GM19328 (cell line): ENCODE measurements around the gene FBP1.
"Not testable (repeated sequence)": the region's sequence is repeated elsewhere in the genome, so short reads cannot be mapped to it uniquely, and the experiment has no call there.

ENCODE experiments used
- ATAC-seq: cut with Tn5 transposase; IDR thresholded peaks from one replicate; pipeline ENCODE4 v1.9.1; 2021; ENCODE audit warnings: mild to moderate bottlenecking, moderate library complexity; ENCODE audit not compliant: unreplicated experiment

The FBP1 gene

GRCh38 chr9:94584555-94584954, 54.8 kb downstream of the FBP1 start:
- ATAC-seq = no peak

- no peak for ATAC-seq
Measured at GRCh38 chr9:94581728-94582127, 57.6 kb downstream of the FBP1 start.

DNA sequence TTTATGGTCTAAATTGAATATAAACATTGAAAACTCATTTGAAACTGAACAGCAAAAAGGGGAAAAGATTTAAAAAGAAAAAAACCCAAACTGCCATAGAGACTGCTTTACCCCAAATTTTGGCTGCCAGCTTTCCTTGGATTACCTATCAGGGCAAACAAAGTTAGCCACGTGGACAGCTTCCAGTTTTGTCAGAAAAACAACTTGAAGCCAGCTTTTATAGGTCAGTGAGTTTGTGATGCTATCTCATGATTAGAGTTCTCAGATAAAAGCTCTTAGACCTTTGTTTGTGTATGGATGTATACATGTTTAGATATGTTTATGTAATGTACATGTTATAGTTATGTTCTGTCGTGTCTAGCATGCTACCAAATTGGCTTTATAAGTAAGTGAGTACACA, 61.7 kb downstream of the FBP1 start:
- ATAC-seq = no peak

DNA sequence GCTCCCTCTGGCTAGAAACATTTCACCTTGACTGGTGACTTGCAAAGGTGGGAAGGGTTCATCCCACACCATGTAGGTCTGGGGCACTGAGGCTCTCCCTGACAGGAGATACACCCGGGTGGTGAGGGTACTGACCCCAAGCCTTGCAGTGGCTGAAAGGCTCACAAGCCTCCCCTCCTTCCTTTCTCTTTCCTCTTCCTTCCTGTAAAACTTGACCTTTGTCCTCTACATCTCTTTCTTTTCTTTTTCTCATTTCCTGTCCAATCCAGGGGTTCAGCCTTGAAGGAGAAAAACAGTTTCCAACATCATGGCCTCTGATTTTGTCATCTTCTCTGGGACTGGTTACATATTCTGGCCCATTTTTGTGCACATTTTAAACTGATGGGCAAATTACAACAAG, 62.3 kb downstream of the FBP1 start:
- no peak for ATAC-seq

DNA sequence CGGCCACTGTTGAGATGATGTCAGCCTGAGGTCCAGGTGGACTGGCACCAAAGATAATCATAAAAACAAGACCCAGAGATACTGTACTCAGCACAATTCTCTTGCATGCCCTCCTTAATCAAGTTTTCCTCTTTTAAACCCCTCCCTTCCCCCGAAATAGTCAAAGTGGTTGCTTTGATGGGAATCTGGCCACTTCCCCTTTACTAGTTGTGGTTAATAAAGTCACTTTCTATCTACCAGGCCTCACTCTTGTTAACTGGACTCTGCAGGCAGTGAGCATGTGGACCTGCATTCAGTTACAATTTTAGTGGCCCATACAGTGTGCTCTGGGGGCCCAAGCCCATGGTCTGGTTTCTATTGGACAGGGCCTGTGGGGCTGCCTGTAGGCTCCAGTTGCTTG, 63.2 kb downstream of the FBP1 start:
- no peak for ATAC-seq

- no peak for ATAC-seq
Measured at GRCh38 chr9:94568972-94569712, 70.2 kb downstream of the FBP1 start.

GRCh38 chr9:94568250-94568889, 70.9 kb downstream of the FBP1 start:
- no peak for ATAC-seq

DNA sequence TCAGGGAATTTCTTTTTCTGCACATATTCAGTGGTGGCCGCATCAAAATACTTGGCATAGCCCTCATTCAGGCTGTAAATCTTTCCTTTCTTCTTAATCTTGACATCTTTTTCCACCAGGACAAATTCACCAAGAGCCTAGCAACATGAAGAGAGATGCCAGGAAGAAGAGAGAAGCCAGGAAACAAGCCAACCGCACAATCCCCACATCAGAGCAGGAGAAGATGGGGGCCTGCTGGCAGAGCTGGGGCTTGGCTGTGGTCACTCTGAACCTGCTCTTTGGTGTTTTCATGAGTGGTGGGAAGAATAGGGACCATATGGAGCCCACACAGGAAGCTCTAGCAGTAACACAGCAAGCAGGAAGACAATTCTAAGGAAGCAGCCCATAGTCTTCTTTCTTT, 72.0 kb downstream of the FBP1 start:
- no peak for ATAC-seq

DNA sequence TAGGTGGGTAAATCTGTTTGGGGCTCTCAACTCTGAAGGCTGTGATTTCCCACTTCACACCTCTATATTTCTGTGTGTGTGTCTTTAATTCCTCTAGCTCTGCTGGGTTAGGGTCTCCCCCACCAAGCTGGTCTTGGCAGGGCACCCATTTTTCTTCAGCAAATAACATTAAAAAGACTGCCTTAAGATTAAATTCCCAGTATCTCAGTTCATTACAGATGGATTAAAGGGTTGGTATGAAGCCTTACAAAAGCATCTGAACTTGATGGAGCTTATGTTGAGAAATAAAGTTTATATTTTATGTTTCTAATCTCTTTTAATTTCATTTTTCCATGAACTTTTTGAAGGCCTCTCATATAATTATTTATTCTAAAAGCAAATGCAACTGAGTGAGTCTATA, 72.8 kb downstream of the FBP1 start:
- ATAC-seq = no peak

DNA sequence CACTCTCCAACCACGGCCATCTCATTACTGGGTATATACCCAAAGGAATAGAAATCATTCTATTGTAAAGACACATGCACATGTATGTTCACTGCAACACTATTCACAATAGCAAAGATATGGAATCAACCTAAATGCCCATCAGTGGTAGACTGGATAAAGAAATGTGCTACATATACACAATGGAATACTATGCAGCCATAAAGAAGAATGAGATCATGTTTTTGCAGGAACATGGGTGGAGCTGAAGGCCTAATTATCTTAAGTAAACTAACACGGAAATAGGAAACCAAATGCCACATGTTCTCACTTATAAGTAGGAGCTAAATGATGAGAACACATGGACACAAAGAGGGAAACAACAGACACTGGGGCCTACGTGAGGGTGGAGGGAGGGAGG, 75.0 kb downstream of the FBP1 start:
- not testable (repeated sequence) for ATAC-seq

DNA sequence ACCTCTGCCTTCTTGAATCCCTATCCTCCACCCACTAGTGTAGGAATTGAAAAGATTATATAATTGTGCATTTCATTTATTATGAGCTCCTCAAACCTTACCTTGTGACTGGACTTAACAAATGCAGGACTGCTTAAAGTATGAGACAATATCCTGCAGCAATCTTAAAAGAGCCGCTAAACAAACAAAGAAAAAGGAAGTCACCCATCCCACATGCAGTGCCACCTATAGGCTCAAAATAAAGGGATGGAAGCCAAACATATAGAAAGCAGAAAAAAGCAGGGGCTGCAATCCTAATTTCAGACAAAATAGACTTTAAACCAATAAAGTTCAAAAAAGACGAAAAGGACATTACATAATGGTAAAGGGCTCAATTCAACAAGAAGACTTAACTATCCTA, 75.8 kb downstream of the FBP1 start:
- ATAC-seq = no peak

- ATAC-seq = no peak
Measured at GRCh38 chr9:94560237-94560636, 79.1 kb downstream of the FBP1 start.

- no peak for ATAC-seq
Measured at GRCh38 chr9:94557376-94557775, 81.9 kb downstream of the FBP1 start.

- no peak for ATAC-seq
Measured at GRCh38 chr9:94554439-94555331, 84.6 kb downstream of the FBP1 start, which contains the start of gene PCAT7. Gene PCAT7 (plus strand): TSS chr9:94555083.

- ATAC-seq = no peak
Measured at GRCh38 chr9:94554078-94554438, 85.3 kb downstream of the FBP1 start.
